NCI-H187 (cell line): ENCODE measurements around the gene BCL2A1.
"Not testable (repeated sequence)": the region's sequence is repeated elsewhere in the genome, so short reads cannot be mapped to it uniquely, and the experiment has no call there.

Experiments
- DNase-seq, 2 experiments: peaks; one replicate each; lab custom pipeline; 2025; lab: John Stamatoyannopoulos, UW

The BCL2A1 gene

DNA sequence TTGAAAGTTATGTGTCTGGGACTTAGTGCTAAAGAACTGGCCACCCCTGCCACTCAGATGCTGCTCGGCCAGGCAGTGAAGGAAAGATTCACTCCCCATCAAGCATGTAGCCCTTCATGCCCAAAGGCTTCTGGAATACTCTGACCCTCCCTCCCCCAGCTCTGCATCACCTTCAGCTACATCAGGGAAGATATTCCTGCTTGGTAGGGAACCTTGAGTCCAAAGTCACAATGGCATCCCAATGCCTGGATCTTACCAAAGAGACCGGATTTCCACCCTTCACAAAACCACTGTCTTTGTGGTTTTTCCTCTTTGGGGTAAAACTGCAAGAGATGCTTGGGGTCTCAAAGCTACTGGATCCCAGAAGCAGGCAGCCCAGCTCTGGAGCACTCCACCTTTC lies 18.2 kb upstream of the BCL2A1 start:
- no peak for DNase-seq

DNA sequence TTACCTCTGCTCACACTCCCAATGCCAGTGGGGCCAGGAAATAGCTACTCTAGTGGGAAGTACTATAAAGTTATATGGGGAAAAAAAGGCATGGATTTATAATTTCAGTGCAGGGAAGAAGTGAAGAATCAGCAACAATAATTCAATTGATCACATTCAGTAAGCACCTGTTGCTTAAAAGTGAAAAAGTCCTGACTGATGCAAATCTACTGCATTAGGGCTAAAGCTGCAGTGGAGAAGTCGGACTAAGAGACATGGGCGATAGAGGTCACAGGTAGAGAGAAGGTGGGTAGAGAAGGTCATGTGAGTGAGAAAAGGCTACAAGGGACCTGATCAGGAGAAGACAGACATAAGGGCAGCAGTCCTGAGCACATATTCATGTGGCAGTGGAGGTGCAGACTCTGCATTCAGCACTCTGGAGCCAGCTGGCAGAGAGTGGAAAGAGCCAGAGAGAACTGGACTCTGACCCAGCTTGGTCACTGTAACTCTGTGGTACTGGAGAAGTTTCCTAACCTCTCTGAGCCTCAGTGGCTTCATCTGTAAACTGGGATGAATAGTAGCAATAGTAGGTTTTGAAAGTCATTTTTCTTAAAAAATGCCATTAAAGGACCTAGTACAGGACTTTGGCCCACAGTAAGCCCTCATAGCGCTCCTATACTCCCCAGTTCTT lies 17.6 kb upstream of the BCL2A1 start:
- no peak for DNase-seq

DNA sequence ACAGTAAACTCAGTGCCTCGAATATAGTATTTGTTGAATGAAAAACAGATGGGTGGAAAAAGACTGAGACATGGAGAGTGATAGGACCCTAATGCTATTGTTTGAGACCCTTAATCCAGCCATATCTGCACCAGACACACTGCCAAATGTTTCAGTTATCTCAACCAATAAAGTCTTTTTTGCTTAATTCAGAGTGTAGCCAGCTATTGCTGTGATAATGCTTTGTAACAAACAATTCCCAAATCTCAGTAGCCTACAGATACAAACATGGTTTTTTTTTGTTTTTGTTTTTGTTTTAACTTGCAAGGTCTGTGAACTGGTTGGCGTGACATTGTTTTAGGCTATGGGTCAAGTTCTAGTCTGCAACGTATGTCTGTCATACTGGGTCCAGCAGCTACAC lies 17.0 kb upstream of the BCL2A1 start:
- DNase-seq = no peak

DNA sequence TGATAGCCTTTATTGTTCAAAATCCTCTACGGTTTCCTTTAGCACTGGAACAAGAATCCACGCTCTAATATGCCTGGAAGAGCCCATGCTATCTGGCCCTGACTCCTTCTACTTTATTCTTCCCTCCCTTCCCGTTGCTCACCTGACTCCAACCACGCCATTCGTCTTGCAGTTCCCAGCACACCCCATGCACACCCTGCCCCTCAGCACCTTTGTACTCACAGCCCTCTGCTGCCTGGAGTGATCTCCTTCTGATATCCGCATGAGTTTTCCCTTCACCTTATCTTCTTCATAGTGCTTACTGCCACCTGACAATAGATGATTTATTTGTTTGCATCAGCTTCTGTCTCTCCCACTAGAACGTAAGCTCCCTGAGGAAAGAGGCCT lies 16.6 kb upstream of the BCL2A1 start:
- DNase-seq = no peak

DNA sequence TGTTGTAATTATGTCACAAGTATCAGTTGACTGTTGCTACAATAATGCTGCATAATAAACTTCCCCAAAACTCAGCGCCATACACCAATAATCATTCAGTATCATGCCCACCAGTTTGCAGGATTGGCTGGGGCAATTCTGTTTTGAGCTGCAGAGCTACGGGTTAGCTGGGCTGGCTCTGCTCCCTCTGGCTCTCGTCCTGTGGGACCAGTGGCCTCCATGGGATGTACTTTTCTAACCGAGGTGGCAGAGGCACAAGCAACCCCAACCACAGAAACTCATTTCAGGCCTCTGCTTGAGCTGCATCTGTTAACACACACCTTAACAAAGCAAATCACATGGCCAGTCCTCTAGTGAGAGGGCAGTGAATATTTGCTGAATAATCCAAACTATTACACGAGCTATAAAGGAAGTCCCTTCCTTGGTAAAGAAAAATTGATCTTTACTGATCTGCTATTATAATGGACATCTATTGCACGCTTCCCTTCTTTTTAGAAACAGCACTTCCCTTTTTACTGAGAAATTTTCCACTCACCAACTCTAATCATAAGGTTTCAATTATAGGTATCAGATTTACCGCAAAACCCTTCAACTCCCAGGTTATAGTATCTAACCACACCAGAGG lies 10.9 kb upstream of the BCL2A1 start:
- DNase-seq = no peak

DNA sequence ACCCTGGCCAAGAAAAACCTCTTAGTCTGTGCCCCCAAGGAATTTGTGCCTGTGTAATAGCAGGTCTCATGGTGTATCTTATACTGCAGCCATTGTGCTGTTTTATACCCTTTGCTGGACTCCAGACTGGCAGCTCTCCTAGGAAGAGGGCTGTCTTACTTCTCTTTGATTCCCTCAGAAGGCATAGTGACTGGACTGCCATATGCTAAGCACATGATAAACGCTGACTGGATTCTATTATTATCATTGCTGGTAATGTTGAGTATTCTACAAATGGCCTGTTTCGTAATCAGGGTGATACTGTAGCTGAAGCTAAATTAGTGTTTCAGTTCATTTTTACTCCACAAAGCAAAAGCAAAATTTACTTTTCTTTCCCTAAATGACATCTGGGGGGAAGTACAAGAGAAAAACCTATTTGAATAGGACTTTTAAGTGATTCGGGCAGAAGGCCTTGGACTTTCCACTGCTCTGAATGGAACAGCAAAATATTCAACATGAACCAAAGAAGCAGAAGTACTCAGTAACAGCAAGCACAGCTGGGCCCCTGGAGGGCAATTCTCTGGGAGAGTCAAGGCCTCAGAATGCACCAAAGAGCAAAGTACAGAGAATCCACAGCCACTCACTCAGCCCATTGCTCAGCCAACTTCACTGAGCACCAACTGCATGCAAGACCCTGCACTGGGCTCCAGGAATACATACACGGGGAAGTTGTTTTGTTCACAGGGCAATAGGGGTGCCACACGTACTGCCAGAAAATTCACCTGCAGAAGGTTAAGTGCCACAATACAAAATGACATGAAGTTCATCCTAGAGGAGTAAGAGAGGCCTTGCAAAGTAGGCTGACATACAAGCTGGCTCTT lies 7.9 kb upstream of the BCL2A1 start:
- DNase-seq = no peak

DNA sequence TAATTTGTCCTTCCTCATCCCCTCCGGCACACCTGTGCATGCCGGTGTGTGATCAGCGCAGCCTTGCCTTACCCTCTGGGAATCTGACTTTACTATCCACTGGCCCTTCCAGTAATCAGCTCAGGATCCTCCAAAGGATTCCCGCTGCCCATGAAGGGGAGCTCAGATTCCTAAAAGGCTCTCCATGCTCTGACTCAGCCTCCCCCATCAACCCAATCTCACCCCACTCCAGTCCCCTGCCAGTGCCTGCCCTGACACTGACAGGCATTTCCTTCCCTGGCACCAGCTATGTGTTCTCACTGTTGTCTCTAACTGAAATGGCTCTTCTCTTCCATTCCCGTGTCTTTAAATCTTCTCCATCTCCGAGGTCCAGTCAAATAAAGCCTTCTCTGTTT lies 7.3 kb upstream of the BCL2A1 start:
- DNase-seq = no peak

DNA sequence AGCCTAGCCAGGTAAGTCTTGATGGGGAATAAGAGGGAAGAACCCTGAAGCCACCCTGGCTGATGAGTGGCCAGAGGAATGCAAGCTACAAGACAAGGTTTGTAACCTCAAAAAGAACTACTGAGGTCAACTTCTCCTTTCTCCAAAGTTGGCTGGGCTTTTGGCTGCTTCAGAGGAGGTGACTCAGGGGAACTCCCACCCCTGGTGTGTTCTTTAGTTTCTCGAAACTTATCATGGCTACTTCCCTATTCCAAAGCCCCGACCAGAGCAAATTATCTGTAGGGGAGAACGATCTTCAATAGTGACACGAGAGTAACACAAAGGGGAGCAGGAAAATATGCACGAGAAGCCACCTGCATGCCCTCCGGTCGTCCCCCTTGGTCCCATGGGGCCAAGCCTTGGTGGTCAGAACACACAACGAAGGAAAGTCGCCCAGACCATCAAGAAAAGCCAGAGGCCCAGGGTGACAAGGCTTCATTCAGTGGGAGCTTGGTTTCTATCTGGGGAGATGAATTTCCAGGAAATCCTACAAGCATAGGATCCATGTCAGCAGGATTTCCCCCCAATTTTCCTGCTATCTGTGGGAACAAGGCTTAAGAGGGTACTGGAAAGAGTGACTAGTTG lies 6.5 kb upstream of the BCL2A1 start:
- DNase-seq = no peak

DNA sequence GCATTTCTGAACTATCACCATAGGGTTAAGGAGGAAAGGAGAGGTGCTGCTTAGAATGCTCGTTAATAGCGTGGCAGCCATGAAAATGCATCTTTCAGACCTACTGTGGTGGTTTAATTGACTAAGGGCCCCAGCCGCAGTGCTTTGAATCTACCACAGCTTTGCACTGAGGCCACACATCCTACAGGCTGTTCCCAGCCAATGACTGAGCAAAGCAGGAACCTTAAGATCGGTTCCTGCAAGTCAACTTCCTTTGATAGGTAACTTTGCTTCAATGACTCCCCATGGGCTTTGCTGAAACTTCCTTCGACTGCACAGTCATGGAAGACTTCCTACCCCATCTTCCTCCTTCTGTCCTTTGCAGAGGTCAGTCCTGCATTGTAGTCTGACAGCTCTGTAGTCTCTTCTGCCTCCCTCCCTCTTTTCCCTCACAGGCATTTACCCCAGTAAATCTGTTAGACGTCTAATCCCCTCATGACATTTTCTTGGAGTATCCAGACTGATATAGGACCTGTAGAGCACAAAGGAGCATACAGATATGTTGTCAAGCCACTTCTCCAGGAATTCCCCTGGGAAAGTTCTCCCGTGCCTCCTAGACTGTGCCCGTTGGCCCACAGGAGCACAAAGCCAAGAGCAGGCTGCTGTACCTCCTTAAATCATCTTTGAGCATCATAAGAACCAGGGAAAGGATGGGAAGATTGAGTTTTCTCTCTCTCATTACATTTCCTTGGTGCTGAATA lies 2.6 kb upstream of the BCL2A1 start:
- no peak for DNase-seq

DNA sequence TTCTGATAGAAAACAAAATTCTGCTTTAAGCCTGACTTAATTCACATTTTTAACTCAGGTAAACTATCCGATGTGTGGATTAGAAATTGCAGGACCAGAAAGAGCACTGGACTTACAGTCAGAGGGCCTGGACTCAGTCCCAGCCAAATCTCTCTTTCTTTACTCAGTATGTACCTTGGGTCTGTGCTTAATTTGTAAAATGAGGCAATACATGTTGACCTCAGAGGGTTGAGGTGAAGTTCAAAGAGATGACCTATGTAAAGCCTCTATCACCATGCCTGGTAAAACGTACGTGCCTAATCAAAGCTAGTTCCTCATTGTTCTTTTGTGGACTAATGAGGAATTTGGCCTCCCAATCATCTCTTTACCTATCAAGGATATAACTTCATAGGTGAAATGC lies 1.9 kb upstream of the BCL2A1 start:
- DNase-seq = no peak

DNA sequence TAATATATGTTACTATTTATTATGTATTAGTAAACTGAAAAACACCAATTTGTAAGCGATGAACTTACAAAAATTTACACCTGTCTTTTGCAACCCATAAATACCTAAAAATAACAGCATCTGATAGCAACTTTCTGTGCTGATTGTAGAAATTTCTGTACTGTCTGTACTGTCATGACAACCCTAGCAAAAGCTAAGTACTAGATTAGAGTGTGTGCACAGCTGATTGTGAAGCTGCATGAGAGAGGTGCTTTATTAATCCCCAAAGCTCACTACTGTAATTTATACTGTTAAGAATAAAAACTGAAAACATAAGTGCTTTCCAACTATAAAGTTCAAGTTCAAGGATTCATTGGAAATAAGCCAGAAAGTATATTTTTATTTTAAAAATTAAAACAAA lies 815 bp downstream of the BCL2A1 start:
- no peak for DNase-seq

DNA sequence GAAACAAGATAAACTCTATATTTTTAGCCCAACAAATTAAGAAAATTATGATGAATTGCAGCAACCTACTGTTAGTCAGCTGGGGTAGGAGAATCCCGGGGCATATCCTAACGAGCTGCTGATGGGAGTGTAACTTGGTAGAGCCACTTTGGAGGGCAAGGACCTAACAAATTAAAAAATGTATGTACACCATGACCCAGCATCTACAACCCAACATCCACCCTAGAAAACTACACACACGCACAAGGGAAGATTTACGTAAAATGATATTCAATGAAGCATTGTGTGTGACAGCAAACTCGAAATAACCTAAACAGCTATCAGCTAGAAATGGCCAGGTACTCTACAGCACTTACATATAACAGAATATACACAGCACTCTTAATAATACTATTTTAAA lies 1.9 kb downstream of the BCL2A1 start:
- no peak for DNase-seq

DNA sequence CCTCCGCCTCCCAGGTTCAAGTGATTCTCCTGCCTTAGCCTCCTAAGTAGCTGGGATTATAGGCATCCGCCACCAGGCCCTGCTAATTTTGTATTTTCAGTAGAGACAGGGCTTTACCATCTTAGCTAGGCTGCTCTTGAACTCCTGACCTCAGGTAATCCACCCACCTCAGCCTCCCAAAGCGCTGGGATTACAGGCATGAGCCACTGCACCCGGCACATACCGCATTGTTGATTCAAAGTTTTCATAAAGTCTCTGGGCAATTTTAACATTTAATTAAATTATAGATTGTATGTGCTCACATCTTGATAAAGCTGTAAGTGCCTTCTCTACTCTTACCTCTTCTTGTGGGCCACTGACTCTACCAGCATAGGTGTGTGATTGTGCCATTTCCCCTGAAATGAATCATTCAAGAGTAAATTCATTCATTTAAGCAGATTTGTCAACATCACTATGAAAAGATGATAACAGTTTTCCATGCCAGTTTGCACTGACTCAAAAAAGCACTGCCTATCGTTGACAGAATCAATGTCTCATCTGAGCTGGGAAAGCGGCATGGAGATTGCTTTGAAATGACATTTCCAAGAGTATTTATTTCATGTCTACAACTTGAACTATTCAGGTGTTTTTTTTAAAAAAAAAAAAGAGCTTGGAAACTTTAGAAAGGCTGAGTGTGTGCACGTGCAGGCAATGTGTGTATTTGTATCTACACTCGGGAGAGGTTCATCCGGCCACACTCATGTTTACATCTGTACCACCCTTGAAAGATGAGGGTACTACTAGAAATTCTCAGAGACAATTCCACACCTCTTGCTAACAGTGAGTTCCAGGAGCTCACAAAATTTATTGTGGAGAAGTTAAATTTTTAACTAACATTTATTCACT lies 3.5 kb downstream of the BCL2A1 start:
- no peak for DNase-seq

DNA sequence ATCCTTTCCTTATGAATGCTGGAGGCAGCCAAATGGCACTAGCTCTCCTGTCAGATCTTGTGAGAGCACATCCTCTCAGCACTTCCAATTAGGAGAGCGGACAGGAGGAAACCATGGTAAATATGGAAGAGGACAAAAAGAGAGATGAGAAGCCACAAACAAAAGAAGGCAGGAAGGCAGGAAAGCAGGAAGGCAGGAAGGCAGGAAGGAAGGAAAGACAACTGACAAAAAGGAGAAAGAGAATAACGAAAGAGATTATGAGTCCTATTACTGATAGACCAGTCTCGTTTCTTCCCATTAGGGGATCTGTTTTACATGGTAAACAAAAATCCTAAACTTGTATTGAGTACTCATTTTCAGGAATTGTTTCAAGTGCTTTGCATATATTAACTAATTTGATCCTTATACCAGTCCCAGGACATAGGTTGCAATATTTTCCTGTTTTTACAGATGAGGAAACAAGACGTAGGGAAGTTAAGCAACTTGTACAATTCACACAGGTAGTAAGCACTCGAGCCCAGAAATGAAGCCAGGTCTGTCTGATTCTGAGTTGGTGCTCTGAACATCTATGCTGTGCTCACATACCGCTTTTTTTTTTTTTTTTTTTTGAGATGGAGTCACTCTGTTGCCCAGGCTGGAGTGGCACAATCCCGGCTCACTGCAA lies 4.2 kb downstream of the BCL2A1 start:
- no peak for DNase-seq

DNA sequence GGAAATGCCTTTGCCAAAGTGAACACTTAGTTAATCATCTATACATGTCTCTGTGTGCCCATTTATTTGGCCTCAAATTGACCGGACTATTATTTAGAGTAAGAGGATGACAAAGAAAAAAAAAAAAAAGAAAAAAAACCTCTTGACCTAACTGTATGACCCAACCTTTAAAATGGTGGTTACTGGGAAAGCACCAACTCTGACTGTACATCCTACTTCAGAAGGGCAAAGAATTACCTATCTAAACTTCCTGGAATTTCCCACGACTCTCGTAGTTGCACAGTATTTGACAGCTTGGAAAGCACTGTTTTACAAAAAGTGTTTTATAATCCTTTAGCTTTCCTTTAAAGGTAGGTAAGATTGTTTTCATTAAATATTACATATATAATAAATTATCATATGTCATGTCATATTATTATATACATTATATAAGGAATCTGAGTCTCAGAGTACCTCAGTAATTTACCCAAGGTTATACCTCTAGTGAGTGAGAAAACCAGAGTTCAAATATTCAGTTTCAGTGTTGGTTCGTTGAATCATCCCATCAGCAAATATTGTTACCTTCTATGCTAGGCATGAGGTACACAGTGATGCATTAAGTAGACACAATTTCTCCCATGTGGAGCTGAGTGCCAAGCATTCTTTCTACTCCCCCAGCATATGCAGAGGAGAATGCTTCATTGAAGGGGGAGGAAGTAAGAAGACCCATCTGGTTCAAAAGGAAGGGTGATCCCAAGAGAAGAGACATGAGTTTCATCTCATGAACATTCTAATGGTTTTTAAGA lies 5.0 kb downstream of the BCL2A1 start:
- DNase-seq = no peak

DNA sequence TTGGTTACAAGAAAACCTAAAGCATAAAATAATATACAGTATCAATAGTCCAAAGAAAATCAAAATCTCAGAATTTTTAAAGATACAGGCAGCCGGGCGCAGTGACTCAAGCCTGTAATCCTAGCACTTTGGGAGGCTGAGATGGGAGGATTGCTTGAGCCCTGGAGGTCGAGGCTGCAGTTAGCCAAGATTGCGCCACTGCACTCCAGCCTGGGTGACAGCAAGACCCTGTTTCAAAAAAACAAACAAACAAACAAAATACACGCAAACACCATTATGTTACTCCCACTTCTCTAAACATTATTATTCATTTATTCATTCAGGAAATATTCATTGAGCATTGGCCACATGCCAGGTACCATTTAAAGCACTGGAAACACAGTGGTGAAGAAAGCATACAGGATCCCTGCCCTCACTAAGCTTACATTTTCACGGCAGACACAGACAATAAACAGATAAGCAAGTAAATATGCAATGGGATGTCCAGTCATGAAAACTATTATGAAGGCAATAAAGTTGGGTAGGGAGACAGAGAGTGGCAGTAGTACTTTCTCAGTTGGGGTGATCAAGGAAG lies 6.7 kb downstream of the BCL2A1 start:
- DNase-seq = no peak

DNA sequence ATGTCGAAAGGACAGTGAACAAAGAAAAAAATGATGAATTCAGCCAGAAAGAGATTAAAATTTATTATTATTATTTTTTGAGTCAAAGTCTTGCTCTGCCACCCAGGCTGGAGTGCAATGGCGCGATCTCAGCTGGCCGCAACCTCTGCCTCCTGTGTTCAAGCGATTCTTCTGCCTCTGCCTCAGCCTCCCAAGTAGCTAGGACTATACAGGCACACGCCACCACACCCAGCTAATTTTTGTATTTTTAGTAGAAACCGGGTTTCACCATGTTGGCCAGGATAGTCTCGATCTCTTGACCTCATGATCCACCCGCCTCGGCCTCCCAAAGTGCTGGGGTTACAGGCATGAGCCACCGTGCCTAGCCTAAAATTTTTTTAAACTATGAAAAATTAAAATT lies 8.1 kb downstream of the BCL2A1 start:
- DNase-seq = not testable (repeated sequence)

DNA sequence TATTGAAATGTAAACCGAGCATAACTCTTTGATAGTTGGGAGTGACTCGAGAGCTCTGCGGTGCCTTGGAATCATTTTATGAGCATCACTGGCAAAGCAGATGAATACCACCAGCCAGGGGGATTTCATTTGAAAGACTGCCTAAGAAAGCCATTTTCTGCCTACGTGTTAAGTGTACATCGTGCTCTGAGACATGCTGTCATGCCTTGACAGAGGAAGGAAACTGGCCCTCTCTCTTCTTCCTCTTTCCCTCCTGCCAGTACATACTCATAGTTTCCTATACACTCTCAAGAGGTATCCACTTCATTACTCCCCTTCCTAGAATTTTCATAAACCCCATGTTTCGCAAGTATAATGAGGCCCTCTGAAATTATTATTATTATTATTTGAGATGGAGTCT lies 8.8 kb downstream of the BCL2A1 start:
- no peak for DNase-seq

DNA sequence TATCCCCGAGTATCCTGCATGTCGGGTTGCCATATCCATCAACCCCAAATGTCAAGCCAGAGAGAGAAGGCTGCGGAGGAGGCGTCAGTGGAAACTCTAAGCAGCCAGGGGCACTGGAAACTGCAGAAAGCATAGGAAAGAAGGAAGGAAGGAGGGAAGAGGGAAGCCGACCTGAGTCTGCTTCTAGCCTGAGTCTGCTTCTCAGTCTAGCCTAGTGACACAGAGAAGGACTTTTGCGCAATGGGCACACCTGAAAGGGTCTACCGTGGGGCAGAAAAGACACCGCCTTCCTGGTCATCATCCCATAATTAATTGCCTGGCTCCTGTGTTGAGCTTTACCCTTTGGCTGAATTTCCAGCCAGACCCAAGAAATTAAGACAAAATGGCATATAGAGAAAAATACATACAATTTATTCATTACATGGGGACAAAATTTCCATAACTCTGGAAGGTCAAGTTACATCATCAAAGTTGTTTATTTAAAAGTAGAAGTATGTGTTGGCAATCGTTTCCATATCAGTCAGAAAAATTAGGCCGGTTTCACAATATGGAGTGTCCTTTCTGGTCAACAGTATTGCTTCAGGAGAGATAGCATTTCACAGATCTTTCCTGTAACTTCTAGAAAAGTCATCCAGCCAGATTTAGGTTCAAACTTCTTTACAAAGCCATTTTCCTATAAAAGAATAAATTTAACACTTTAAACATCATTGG lies 10.3 kb downstream of the BCL2A1 start:
- no peak for DNase-seq
